HepG2 (cell line): ENCODE measurements around the gene BLOC1S4. TPM values are rescaled to one million over a fixed set of nuclear protein-coding genes. Genes with fewer than 3 reads are reported as not detected.

Experiments
- ADNP ChIP-seq: sonication (generic); formaldehyde crosslinking; IDR thresholded peaks from 2 replicates; pipeline ENCODE4 v1.4.0; 2020; ENCODE audit warnings: missing genetic modification reagents
- BHLHE40 ChIP-seq: IDR thresholded peaks from 2 replicates; pipeline ENCODE4 v1.6.1; 2011; ENCODE audit warnings: low read length, improper control_type of control experiment
- CEBPZ ChIP-seq: IDR thresholded peaks from 2 replicates; pipeline ENCODE4 v1.6.1; 2012; ENCODE audit warnings: low read length, improper control_type of control experiment
- CHD4 ChIP-seq: fragments of 200-600 bp; sonication (generic); IDR thresholded peaks from 2 replicates; pipeline ENCODE4 v1.7.0; 2017; ENCODE audit warnings: mild to moderate bottlenecking, low read length, borderline replicate concordance
- GTF3A ChIP-seq: sonication (generic); formaldehyde crosslinking; conservative IDR thresholded peaks from 2 replicates; pipeline ENCODE4 v1.4.0; 2020; ENCODE audit warnings: mild to moderate bottlenecking, missing genetic modification reagents
- HNF1B ChIP-seq: sonication (generic); formaldehyde crosslinking; IDR thresholded peaks from 2 replicates; pipeline ENCODE4 v1.5.1; 2020; ENCODE audit warnings: mild to moderate bottlenecking, moderate library complexity, missing genetic modification reagents
- POGK ChIP-seq: sonication (generic); formaldehyde crosslinking; conservative IDR thresholded peaks from 2 replicates; pipeline ENCODE4 v1.8.0; 2022; ENCODE audit warnings: mild to moderate bottlenecking, moderate library complexity, missing genetic modification reagents
- RXRA ChIP-seq: sonication (generic); formaldehyde crosslinking; IDR thresholded peaks from 2 replicates; pipeline ENCODE4 v1.5.1; 2020; ENCODE audit warnings: missing genetic modification reagents
- SAP130 ChIP-seq: IDR thresholded peaks from 2 replicates; pipeline ENCODE4 v1.6.1; 2016; ENCODE audit warnings: low read depth
- SCMH1 ChIP-seq: sonication (generic); formaldehyde crosslinking; IDR thresholded peaks from 2 replicates; pipeline ENCODE4 v1.9.0; 2021; ENCODE audit warnings: missing genetic modification reagents, mild to moderate bottlenecking, borderline replicate concordance
- SMAD1 ChIP-seq: sonication (generic); formaldehyde crosslinking; IDR thresholded peaks from 2 replicates; pipeline ENCODE4 v1.4.0; 2020; ENCODE audit warnings: missing genetic modification reagents, low read depth, mild to moderate bottlenecking, borderline replicate concordance
- TSC22D2 ChIP-seq: sonication (generic); formaldehyde crosslinking; IDR thresholded peaks from 2 replicates; pipeline ENCODE4 v1.5.1; 2020; ENCODE audit warnings: missing genetic modification reagents, mild to moderate bottlenecking, borderline replicate concordance
- ZNF567 ChIP-seq: sonication (generic); formaldehyde crosslinking; IDR thresholded peaks from 2 replicates; pipeline ENCODE4 v1.8.1; 2023; ENCODE audit warnings: mild to moderate bottlenecking, missing genetic modification reagents, borderline replicate concordance
- ZNF570 ChIP-seq: sonication (generic); formaldehyde crosslinking; IDR thresholded peaks from 2 replicates; pipeline ENCODE4 v1.4.0; 2020; ENCODE audit warnings: mild to moderate bottlenecking, missing genetic modification reagents, borderline replicate concordance
- ZNF576 ChIP-seq: sonication (generic); formaldehyde crosslinking; IDR thresholded peaks from 2 replicates; pipeline ENCODE4 v1.4.0; 2020; ENCODE audit warnings: mild to moderate bottlenecking, missing genetic modification reagents
- ZNF678 ChIP-seq: sonication (generic); formaldehyde crosslinking; IDR thresholded peaks from 2 replicates; pipeline ENCODE4 v1.4.0; 2020; ENCODE audit warnings: mild to moderate bottlenecking, missing genetic modification reagents
- ZNF724P ChIP-seq: sonication (generic); formaldehyde crosslinking; IDR thresholded peaks from 2 replicates; pipeline ENCODE4 v1.8.0; 2022; ENCODE audit warnings: missing genetic modification reagents, borderline replicate concordance
- ZXDC ChIP-seq: sonication (generic); formaldehyde crosslinking; IDR thresholded peaks from 2 replicates; pipeline ENCODE4 v1.5.0; 2020; ENCODE audit warnings: mild to moderate bottlenecking, missing genetic modification reagents
- polyA plus RNA-seq, 8 experiments: library from polyadenylated mRNA; depleted of rRNA in 3 of 8; stranded (reverse) in 7 of 8; unstranded in 1 of 8; fragments of >200 nt; fragmentation: Illumina TruSeq in 4 of 8; extraction: Trizol in 4 of 8; gene quantifications; 2 replicates each; pipeline versions ENCODE4 v1.2.1 to v1.2.3, GENCODE V29; 2011 to 2016; ENCODE audit warnings: low read depth in 4 of 8, missing spikeins in 1 of 8, mixed read lengths in 1 of 8; ENCODE audit not compliant: insufficient read depth in 1 of 8
- total RNA-seq, 5 experiments: library from RNA; depleted of rRNA; stranded (reverse); fragments of >200 nt; fragmentation: Illumina TruSeq; extraction: Trizol; gene quantifications; 2 replicates each; pipeline ENCODE4 v1.2.3, GENCODE V29; 2016; ENCODE audit warnings: low read depth in 1 of 5

The BLOC1S4 gene
- total and polyA plus RNA-seq, 2 of the 13 experiments (the other 11 are each of a cell fraction or from before 2014, with no cell fraction given), result 15.5 to 20.9 TPM

GRCh38 chr4:6733358-6734164 lies 17.6 kb downstream of the BLOC1S4 start (continued):
- TF ChIP-seq POGK (CRISPR knock-in tag), result peak; percentile 94
- no peak for TF ChIP-seq SCMH1 (CRISPR knock-in tag)
- no peak for TF ChIP-seq ADNP (CRISPR knock-in tag)
- TF ChIP-seq CEBPZ, result no peak
- TF ChIP-seq SAP130 (CRISPR knock-in tag), result peak; percentile 83
- TF ChIP-seq BHLHE40, result peak; percentile 94
- TF ChIP-seq SMAD1 (CRISPR knock-in tag), result no peak
- no peak for TF ChIP-seq CHD4
- TF ChIP-seq ZXDC (CRISPR knock-in tag), result peak; percentile 17; the same call in 1 of the 2 replicates
- peak; percentile 71; the same call in 1 of the 2 replicates for TF ChIP-seq GTF3A
- no peak for TF ChIP-seq ZNF724P (CRISPR knock-in tag)
- TF ChIP-seq TSC22D2 (CRISPR knock-in tag), result no peak; the same call in 1 of the 2 replicates
- TF ChIP-seq ZNF678, result 0 out of 2 replicates have a peak, but pooled peaks have one; percentile 29
- peak; percentile 69 for TF ChIP-seq HNF1B (CRISPR knock-in tag)
- no peak for TF ChIP-seq ZNF570 (CRISPR knock-in tag)
- TF ChIP-seq RXRA, result peak; percentile 92
- TF ChIP-seq ZNF576, result 0 out of 2 replicates have a peak, but pooled peaks have one; percentile 11
- 0 out of 2 replicates have a peak, but pooled peaks have one; percentile 8 for TF ChIP-seq ZNF567 (CRISPR knock-in tag)
